Fibroblast of skin of right biceps (primary cell): ENCODE data around the gene DONSON.
A peak's percentile ranks its signal among the peaks of the same experiment; 100 is the strongest.
"Not testable (repeated sequence)": the region's sequence is repeated elsewhere in the genome, so short reads cannot be mapped to it uniquely, and the experiment has no call there.

Source experiments
- DNase-seq: peaks from one replicate; pipeline ENCODE4 v3.0.0-alpha.2; 2013

DONSON gene

GRCh38 chr21:33588485-33589335, at the start of gene DONSON:
DONSON (minus strand) TSS chr21:33588684; CDS start chr21:33588641, 43 bp downstream.
- DNase-seq: peak; percentile 83

GRCh38 chr21:33634254-33634653, 45.8 kb upstream of the DONSON start:
- no peak for DNase-seq

DNA sequence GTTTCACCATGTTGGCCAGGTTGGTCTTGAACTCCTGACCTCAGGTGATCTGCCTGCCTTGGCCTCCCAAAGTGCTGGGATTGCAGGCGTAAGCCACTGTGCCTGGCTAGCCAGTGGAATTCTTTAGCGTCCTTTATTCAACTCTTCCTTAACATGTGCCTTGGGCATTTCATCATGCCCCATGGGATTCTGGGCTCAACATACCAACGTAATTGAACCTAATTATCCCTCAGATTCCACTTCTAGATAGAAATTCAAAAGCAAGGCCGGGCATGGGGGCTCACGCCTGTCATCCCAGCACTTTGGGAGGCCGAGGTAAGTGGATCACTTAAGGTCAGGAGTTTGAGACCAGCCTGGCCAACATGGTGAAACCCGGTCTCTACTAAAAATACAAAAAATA, 37.7 kb upstream of the DONSON start:
- not testable (repeated sequence) for DNase-seq

- DNase-seq: no peak
These were observed 33.8 kb upstream of the DONSON start for GRCh38 chr21:33622253-33622652.

GRCh38 chr21:33619726-33620125, 31.2 kb upstream of the DONSON start:
- no peak for DNase-seq

GRCh38 chr21:33618407-33618806, 29.9 kb upstream of the DONSON start:
- DNase-seq: no peak

GRCh38 chr21:33617565-33617964, 29.1 kb upstream of the DONSON start:
- not testable (repeated sequence) for DNase-seq

GRCh38 chr21:33611006-33611744, 22.7 kb upstream of the DONSON start:
- no peak for DNase-seq

DNA sequence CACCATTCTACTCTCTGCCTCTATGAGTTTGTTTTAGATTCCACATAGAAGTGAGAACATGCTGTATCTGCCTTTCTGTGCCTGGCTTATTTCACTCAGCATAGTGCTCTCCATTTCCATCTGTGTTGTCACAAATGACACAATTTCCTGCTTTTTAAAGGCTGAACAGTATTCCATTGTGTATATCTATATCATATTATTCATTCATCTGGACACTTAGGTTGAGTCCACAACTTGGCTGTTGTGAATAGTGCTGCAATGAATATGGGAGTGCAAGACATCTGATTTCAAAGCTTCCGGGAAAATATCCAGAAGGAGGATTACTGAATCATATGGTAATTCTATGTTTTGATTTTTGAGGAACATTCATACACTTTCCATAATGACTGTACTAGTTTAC, 20.1 kb upstream of the DONSON start:
- peak; percentile 8 for DNase-seq

DNA sequence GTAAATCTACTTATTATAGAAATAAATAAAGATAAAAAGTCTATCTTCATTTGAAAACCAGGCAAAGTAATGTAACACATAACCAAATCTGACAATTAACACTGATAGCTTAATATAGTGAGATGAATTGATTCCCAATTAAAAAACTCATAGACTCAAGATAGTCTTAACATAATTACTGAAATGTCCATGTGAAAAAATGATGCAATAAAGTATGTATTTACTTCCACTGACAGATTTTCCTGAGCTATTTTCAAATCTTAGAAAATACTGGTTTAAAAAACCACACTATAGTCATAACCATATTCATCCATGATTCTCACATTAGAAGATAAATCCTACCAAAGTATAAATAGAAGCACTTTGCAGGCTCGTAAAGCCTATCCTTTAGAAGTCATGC, 9.6 kb upstream of the DONSON start:
- no peak for DNase-seq

DNA sequence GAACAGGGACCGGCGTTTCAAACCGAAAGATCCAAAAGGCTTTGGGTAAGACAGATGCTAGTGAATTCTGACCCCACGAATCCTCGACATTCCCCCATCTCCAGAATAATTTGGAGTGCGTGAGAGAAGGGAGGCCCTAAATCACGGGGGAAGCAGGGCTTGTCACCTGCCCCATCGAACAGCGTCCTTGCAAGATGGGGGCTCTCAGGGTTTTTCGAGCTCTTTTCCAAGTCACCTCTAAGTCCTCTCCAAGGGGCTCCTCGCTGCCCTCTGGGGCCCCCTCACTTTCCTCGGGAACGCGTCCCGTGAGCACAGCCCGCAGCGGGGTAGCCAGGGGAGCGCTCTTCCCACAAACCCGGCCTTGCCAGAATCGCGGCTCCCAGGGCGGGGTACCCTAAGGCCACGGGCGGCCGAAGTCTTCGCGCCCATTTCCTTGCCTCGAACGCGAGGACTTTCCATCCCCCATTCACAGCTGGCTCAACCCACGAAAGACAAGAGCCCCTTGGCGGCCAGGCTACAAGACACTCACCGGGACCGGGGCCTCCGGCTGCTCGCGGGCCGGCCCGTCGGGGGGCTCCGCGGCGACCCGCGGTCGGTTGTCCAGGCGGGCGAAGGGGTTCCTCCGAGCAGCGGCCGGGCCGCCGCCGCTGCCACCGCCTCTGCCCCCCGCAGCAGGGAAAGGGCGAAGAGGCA, 546 bp downstream of the DONSON start:
- DNase-seq: peak; percentile 38

GRCh38 chr21:33586927-33587326, 1.6 kb downstream of the DONSON start:
- no peak for DNase-seq

DNA sequence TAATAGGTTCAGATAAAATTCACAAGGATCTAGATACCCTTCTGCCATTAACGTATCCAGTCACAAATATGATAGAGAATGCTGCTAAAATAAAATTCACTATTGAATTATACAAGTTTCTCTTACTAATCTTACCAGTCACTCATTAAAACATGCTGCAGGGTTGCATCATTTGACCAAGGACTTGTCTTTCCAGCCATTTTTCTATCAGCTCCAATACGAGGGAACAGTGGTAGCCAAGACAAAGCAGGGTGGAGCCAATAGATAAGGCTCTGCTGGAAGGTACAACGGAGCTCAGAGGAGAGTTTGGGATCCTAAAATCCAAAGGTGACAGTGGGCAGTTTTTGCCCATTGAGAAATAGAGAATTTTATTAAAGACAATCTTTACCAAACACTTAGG, 4.0 kb downstream of the DONSON start:
- no peak for DNase-seq

DNA sequence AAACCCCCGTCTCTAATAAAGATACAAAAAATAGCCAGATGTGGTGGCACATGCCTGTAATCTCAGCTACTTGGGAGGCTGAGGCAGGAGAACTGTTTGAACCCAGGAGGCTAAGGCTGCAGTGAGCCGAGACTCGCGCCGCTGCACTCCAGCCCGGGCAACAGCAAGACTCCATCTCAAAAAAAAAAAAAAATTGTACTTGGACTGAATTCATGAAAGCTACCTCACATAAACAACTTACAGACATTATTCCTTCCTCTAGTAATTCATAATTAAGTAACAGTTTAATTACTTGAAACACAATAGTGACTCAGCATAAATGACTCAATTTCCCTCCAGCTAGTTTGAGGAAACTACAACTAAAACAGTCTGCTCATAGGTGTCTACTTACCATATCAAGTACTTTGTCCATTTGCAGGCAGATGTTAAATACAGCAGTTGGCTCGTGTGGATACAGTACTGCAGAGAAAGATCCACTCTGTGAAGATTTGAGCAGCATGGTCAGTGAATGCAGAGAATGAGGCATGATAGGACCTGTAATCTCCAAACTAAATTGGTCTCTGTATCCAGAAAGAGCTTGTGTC, 9.4 kb downstream of the DONSON start:
- peak; percentile 14 for DNase-seq

DNA sequence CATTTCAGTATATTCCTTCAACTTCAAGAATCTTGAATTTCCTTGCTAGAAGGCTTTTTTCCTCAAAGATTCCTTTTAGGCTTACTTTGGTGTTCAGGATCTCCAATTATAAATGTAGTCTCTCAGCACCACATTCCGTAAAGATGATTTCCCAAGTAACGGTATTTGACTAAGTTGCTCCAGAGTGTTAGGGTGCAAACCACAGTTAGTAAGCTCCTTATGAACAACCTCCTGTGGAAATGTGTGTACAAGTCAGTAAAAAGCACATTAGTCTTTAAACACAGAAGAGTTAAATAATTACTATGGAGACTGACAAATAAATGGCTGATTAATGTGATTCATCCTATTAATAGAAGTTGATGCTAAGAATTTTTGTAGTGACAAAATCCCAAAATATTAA, 10.3 kb downstream of the DONSON start:
- peak; percentile 65 for DNase-seq

- DNase-seq: not testable (repeated sequence)
These were observed 11.7 kb downstream of the DONSON start for GRCh38 chr21:33576741-33577141.

GRCh38 chr21:33572350-33572749, 16.1 kb downstream of the DONSON start:
- DNase-seq: no peak

GRCh38 chr21:33569991-33570390, 18.5 kb downstream of the DONSON start:
- DNase-seq: no peak

DNA sequence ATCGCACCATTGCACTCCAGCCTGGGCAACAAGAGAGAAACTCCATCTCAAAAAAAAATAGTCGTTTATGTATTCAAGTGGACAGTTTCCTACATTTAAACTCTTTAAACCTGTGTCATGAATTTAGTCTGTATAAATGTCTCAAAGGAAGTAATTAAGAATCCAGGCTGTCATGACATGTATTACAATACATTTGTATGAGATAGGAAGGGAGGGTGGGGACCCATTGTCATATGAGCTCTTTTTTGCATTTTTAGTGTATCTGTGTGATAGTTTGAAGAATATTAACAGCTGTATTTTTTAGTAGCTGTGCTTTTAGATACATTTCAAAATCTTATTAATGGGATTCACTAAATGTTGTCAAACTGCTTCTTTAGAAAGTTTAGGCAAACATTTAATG, 20.0 kb downstream of the DONSON start:
- DNase-seq: no peak

DNA sequence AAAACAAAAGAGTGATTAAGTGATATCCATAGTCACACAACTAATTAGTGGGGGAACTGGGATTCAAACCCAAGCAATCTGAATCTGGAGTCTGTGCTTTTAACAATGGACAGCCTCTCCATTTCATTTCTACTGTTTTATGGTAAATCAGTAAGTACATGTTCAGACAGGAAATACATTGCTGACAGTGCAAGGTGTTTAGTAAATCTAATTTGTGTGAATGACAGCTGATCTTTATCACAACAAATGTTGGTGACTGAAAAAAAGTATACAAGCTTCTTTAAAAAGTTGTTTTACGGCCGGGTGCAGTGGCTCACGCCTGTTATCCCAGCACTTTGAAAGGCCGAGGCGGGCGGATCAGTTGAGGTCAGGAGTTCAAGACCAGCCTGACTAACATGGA, 20.6 kb downstream of the DONSON start:
- DNase-seq: no peak

- DNase-seq: peak; percentile 9
These were observed 22.0 kb downstream of the DONSON start for GRCh38 chr21:33566514-33566913.

DNA sequence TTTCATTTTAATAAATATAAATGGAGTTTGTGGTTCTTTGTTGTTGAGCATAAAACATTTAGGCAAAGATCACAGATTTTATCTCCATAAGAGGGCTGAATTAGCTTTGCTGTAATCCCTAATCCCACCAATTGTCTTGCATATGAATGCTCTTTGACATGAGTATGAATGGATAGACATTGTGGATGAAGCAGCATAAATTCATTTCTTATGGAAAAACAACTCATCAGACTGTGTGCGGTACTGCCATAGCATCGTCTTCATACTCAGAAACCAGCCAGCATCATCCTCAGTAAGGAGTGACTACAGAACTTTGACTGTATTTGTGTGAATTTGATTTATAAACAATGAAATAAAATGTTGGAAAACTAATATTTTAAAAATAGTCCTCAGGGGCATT, 26.1 kb downstream of the DONSON start:
- no peak for DNase-seq

- no peak for DNase-seq
These were observed 27.1 kb downstream of the DONSON start for GRCh38 chr21:33561373-33561772.
